SK-N-SH (cell line): Measurements from ENCODE around the gene COL5A1. TPM values are rescaled to one million over a fixed set of nuclear protein-coding genes. Genes with fewer than 3 reads are reported as not detected.

ENCODE experiments used
- CTCF ChIA-PET: fragments of 300-600, 350-600 bp; formaldehyde crosslinking; extraction: SDS; loops from one replicate; lab custom pipeline; 2021; lab: Yijun Ruan, JAX
- POLR2A ChIA-PET: fragments of 350-600 bp; sonication (Branson Sonifier 250); formaldehyde crosslinking; extraction: SDS; loops from one replicate; lab custom pipeline; 2020; ENCODE audit warnings: antibody characterized with exemption, inconsistent platforms; lab: Yijun Ruan, JAX
- DNase-seq: peaks from one replicate; pipeline ENCODE4 v3.0.0; 2012
- H2AFZ ChIP-seq: fragments of 200-600 bp; sonication (generic); 2 replicates; pipeline ENCODE4 v1.8.1; 2016; ENCODE audit warnings: antibody characterized with exemption, mild to moderate bottlenecking, low read depth
- H3F3A ChIP-seq: fragments of 200-600 bp; sonication (generic); replicated peaks from 2 replicates; pipeline ENCODE3; 2016; ENCODE audit warnings: antibody characterized with exemption, mild to moderate bottlenecking; ENCODE audit not compliant: insufficient read depth
- H3K27ac ChIP-seq, 2 experiments: fragments of 200-500 bp in 1 of 2; fragments of 200-600 bp in 1 of 2; sonication (Bioruptor generic) in 1 of 2; sonication (generic), shearing (Covaris generic) in 1 of 2; 2 replicates each; pipeline versions ENCODE4 v1.5.1 to v1.6.1; 2014 to 2016; ENCODE audit warnings: low read depth in 2 of 2, inconsistent platforms in 1 of 2, low read length in 1 of 2, mild to moderate bottlenecking in 1 of 2, mixed read lengths in 1 of 2
- H3K27me3 ChIP-seq: fragments of 200-600 bp; sonication (generic), shearing (Covaris generic); 2 replicates; pipeline ENCODE4 v1.6.1; 2016; ENCODE audit warnings: mixed run types; ENCODE audit not compliant: insufficient read depth
- H3K36me3 ChIP-seq, 2 experiments: fragments of 200-500 bp in 1 of 2; fragments of 200-600 bp in 1 of 2; sonication (Bioruptor generic) in 1 of 2; sonication (generic) in 1 of 2; replicated peaks in 1 of 2; 2 replicates each; pipeline versions ENCODE3 to v1.5.1; 2014 to 2016; ENCODE audit warnings: low read length in 1 of 2, mild to moderate bottlenecking in 1 of 2; ENCODE audit not compliant: insufficient read depth in 2 of 2, control insufficient read depth in 1 of 2
- H3K4me1 ChIP-seq, 2 experiments: fragments of 200-500 bp in 1 of 2; fragments of 200-600 bp in 1 of 2; sonication (Bioruptor generic) in 1 of 2; sonication (generic), shearing (Covaris generic) in 1 of 2; 2 replicates each; pipeline versions ENCODE4 v1.5.1 to v1.6.1; 2014 to 2016; ENCODE audit warnings: low read depth in 1 of 2, low read length in 1 of 2, mixed run types in 1 of 2; ENCODE audit not compliant: insufficient read depth in 2 of 2, control insufficient read depth in 1 of 2
- H3K4me2 ChIP-seq: fragments of 200-600 bp; sonication (generic), shearing (Covaris generic); 2 replicates; pipeline ENCODE4 v1.6.1; 2017; ENCODE audit warnings: mixed run types
- H3K4me3 ChIP-seq, 2 experiments: fragments of 200-500 bp in 1 of 2; fragments of 200-600 bp in 1 of 2; sonication (Bioruptor generic) in 1 of 2; sonication (generic), shearing (Covaris generic) in 1 of 2; 2 replicates each; pipeline versions ENCODE4 v1.5.1 to v1.8.1; 2014 to 2016; ENCODE audit warnings: low read depth in 2 of 2, inconsistent platforms in 1 of 2, low read length in 1 of 2, mild to moderate bottlenecking in 1 of 2, mixed read lengths in 1 of 2, moderate library complexity in 1 of 2
- H3K79me2 ChIP-seq: fragments of 200-600 bp; sonication (generic); 2 replicates; pipeline ENCODE4 v1.8.1; 2017; ENCODE audit warnings: mild to moderate bottlenecking; ENCODE audit not compliant: insufficient read depth
- H3K9ac ChIP-seq: fragments of 200-600 bp; sonication (generic); 2 replicates; pipeline ENCODE4 v1.6.1; 2017; ENCODE audit warnings: mixed run types
- H3K9me2 ChIP-seq: fragments of 200-600 bp; sonication (generic); 2 replicates; pipeline ENCODE4 v1.6.1; 2017; ENCODE audit warnings: mixed run types
- H3K9me3 ChIP-seq: fragments of 200-600 bp; sonication (generic); 2 replicates; pipeline ENCODE4 v1.6.1; 2017; ENCODE audit warnings: mixed run types, mild to moderate bottlenecking, moderate library complexity
- H4K20me1 ChIP-seq: fragments of 200-600 bp; sonication (generic); 2 replicates; pipeline ENCODE4 v1.6.1; 2017; ENCODE audit warnings: mild to moderate bottlenecking, mixed run types; ENCODE audit not compliant: insufficient read depth
- CHD2 ChIP-seq: fragments of 150-350 bp; IDR thresholded peaks from 2 replicates; pipeline ENCODE4 v1.6.1; 2018; ENCODE audit warnings: low read length; ENCODE audit not compliant: partially characterized antibody
- ELF1 ChIP-seq: IDR thresholded peaks from 2 replicates; pipeline ENCODE4 v1.4.0; 2012
- EP300 ChIP-seq, 2 experiments: IDR thresholded peaks; 2 replicates each; pipeline versions ENCODE4 v1.4.0 to v1.6.1; 2012; ENCODE audit warnings: borderline replicate concordance in 1 of 2, low read depth in 1 of 2, low read length in 1 of 2
- FOSL2 ChIP-seq: IDR thresholded peaks from 2 replicates; pipeline ENCODE4 v1.4.0; 2012; ENCODE audit warnings: low read depth, mild to moderate bottlenecking, moderate library complexity, borderline replicate concordance
- FOXJ3 ChIP-seq: sonication (generic); formaldehyde crosslinking; IDR thresholded peaks from 2 replicates; pipeline ENCODE4 v1.5.1; 2020; ENCODE audit warnings: mild to moderate bottlenecking, missing genetic modification reagents
- GABPA ChIP-seq: IDR thresholded peaks from 2 replicates; pipeline ENCODE4 v1.4.0; 2012; ENCODE audit warnings: low read depth, mild to moderate bottlenecking
- JUND ChIP-seq: IDR thresholded peaks from 2 replicates; pipeline ENCODE4 v1.4.0; 2012
- MAX ChIP-seq: IDR thresholded peaks from 2 replicates; pipeline ENCODE4 v1.4.0; 2012; ENCODE audit warnings: low read depth
- MEF2A ChIP-seq: IDR thresholded peaks from 2 replicates; pipeline ENCODE4 v1.4.0; 2012; ENCODE audit warnings: low read depth, borderline replicate concordance
- PBX3 ChIP-seq: IDR thresholded peaks from 2 replicates; pipeline ENCODE4; 2012
- RCOR1 ChIP-seq: fragments of 150-350 bp; IDR thresholded peaks from 2 replicates; pipeline ENCODE4 v1.6.1; 2017; ENCODE audit warnings: antibody characterized with exemption, low read length
- RXRA ChIP-seq: IDR thresholded peaks from 2 replicates; pipeline ENCODE4 v1.4.0; 2012; ENCODE audit warnings: low read depth, mild to moderate bottlenecking, borderline replicate concordance
- SIN3A ChIP-seq: IDR thresholded peaks from 2 replicates; pipeline ENCODE4 v1.6.1; 2012; ENCODE audit warnings: low read depth, mild to moderate bottlenecking, low read length, moderate library complexity, borderline replicate concordance
- TAF1 ChIP-seq: IDR thresholded peaks from 2 replicates; pipeline ENCODE4 v1.6.1; 2012; ENCODE audit warnings: low read depth, mild to moderate bottlenecking, low read length, moderate library complexity, borderline replicate concordance
- TCF12 ChIP-seq: IDR thresholded peaks from 2 replicates; pipeline ENCODE4 v1.4.0; 2012
- TEAD4 ChIP-seq: IDR thresholded peaks from 2 replicates; pipeline ENCODE4 v1.4.0; 2012; ENCODE audit warnings: mild to moderate bottlenecking, borderline replicate concordance; ENCODE audit not compliant: insufficient read depth
- YY1 ChIP-seq: IDR thresholded peaks from 2 replicates; pipeline ENCODE4 v1.4.0; 2012; ENCODE audit warnings: low read depth, mild to moderate bottlenecking
- ZBTB33 ChIP-seq: IDR thresholded peaks from 2 replicates; pipeline ENCODE4 v1.4.0; 2012; ENCODE audit warnings: low read depth, borderline replicate concordance
- WGBS: methylation state at CpG from one replicate; pipeline ENCODE4 v1.1.6; 2017; ENCODE audit warnings: low lambda C conversion rate; 5-methylcytosine and 5-hydroxymethylcytosine counted together
- polyA plus RNA-seq, 3 experiments: library from polyadenylated mRNA; depleted of rRNA; stranded (reverse); fragments of >200 nt; gene quantifications; 2 replicates each; pipeline ENCODE4 v1.2.3, GENCODE V29; 2012

COL5A1 gene
- polyA plus RNA-seq, 1 of the 3 experiments (the other 2 are of a cell fraction), result 73.8 TPM

- TF ChIP-seq FOXJ3 (no peak), EP300 (IDR thresholded peaks at IDR 0.05; ENCODE audit: borderline replicate concordance in 1 of 2, low read depth in 1 of 2, low read length in 1 of 2) (no peak), RCOR1 (no peak), TCF12 (peak; percentile 25; the same call in 1 of the 2 replicates), ELF1 (no peak), RXRA (no peak), MAX (no peak), JUND (no peak), TAF1 (no peak), CHD2 (no peak), SIN3A (no peak), MEF2A (no peak), TEAD4 (no peak), GABPA (no peak), YY1 (no peak), FOSL2 (peak; percentile 19; the same call in 1 of the 2 replicates), PBX3 (no peak), ZBTB33 (no peak)
- H3K9me3 ChIP-seq, result no peaks in the 10 kb centered on the region
- H3K9me2 ChIP-seq, result no peaks in the 10 kb centered on the region
- no peak for DNase-seq
- ChIA-PET CTCF (no interaction called here), POLR2A (no interaction called here)
- H3K36me3 ChIP-seq, result no peaks in the 10 kb centered on the region
- H4K20me1 ChIP-seq, result no peaks in the 10 kb centered on the region
- H3K27ac ChIP-seq, result no peak overlapping the region
- H3F3A ChIP-seq, result peaks cover 6% of the 10 kb centered on the region
- H3K79me2 ChIP-seq, result no peaks in the 10 kb centered on the region
- WGBS, result 77% methylated on average over 15 of the region's 34 CpGs
- H3K9ac ChIP-seq, result no peak overlapping the region
- H2AFZ ChIP-seq, result 0 out of 2 replicates have a peak overlapping the region, but pooled peaks have one; percentile 29
- H3K27me3 ChIP-seq, result no peaks in the 10 kb centered on the region
- no peak overlapping the region; the same call in 1 of the 2 replicates for H3K4me2 ChIP-seq
- peaks cover 8 to 9% of the 10 kb centered on the region in 2 experiments; a peak in 1 of 4 replicates for H3K4me1 ChIP-seq
- no peak overlapping the region for H3K4me3 ChIP-seq
Measured at GRCh38 chr9:134592018-134592818, 49.4 kb upstream of the COL5A1 start.
